GM21717 (cell line): Measurements from ENCODE around the gene HOXA5.

Source experiments
- ATAC-seq: cut with Tn5 transposase; IDR thresholded peaks from one replicate; pipeline ENCODE4 v1.9.1; 2021; ENCODE audit warnings: mild to moderate bottlenecking, moderate library complexity; ENCODE audit not compliant: unreplicated experiment

Gene HOXA5

GRCh38 chr7:27122077-27122910 lies 21.2 kb downstream of the HOXA5 start:
- ATAC-seq: no peak

- ATAC-seq: no peak
Measured at GRCh38 chr7:27121684-27122076, 21.8 kb downstream of the HOXA5 start.

GRCh38 chr7:27119412-27119911 lies 24.0 kb downstream of the HOXA5 start:
- ATAC-seq: no peak

DNA sequence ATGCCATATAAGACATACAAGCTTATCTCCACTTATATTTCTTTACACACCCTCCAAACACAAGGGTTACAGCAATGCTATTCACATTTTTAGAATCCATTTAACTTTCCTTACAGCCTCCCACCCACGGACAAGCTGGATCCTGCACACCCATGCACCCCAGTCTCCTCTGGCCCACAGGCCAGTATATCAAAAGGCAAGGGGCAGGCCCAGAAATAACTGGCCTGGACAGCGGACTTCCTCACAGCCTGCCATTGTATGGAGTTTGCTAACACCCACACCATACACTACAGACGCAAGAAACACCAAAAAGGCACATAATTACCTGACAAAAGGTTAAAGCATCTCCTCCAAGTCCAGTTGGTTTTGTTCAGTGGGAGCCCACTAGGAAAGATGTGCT lies 24.9 kb downstream of the HOXA5 start:
- ATAC-seq: no peak

DNA sequence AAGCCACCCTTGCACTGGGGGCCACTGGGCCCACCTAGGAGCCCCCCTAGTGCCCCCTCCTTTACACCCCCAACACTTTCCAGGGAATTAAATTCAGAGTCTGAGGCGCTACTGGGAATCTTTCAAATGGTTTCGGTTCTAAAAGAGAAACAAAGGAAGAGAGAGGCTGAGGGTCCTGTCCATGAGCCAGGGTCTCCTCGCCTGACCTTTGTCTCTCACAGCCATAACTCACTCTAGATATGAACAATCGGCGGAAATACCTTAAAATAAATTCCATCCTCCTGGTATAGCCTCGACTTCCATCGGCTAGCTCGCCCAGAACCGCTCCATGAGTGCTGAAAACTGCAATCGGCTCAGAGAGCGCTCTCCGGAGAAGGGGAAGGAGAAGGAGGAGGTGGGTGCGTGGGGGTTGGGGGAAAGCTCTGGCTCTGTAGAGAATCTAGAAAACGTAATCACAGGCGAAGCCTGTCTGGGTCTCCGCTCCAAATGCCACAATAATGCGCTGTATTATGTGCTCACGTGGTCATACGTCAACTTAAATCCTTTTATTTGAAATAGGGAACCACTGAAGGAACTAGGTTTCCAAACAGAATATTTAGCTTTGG lies 25.5 kb downstream of the HOXA5 start:
- ATAC-seq: no peak

GRCh38 chr7:27116962-27117886 lies 26.3 kb downstream of the HOXA5 start:
- ATAC-seq: no peak

DNA sequence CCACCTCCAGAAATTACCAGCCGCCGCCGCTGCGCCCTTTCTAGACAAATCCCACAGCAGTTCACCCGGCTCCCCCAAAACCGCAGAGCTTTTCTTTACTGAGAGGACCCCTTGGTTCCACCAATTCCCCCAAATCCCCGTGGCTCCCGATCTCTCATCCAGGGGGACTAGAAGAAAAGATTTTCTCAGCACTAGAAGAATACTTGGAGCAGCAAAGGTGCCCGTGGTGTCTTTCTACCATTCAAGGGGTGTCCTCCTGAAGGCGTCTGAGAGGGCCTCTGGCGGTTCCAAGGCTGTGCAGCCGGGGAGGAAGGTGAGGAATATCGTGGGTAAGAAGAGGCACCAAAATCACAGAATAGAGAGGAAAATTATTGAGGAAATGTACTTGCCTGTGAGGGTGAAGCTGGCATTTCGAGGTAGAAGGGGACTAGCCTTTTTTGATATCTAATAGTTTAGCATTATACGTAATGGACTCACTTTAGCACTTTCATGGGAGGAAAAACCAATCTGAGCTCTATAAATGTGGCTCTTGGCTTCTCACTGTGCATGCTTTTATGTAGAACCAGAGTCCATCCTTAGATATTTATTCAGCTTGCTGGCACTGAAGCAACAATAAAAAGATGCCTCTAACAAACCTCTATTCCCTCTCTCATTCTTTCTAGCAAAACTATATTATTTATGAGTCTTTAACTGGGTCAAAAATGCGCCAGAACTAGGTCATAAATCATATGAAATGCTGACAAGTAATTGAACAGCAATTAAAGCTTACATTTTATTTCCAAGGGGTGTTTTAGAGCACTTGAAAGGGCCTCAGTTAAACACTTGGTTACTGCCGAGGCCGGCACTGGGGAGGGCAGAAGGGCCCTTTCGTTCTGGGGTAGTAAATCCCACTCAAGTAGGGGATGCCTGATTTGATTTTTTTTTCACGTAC lies 27.2 kb downstream of the HOXA5 start:
- no peak for ATAC-seq

GRCh38 chr7:27115221-27116026 lies 28.1 kb downstream of the HOXA5 start:
- ATAC-seq: no peak

- no peak for ATAC-seq
Measured at GRCh38 chr7:27114881-27115220, 28.6 kb downstream of the HOXA5 start.

GRCh38 chr7:27113991-27114769 lies 29.3 kb downstream of the HOXA5 start:
- no peak for ATAC-seq

DNA sequence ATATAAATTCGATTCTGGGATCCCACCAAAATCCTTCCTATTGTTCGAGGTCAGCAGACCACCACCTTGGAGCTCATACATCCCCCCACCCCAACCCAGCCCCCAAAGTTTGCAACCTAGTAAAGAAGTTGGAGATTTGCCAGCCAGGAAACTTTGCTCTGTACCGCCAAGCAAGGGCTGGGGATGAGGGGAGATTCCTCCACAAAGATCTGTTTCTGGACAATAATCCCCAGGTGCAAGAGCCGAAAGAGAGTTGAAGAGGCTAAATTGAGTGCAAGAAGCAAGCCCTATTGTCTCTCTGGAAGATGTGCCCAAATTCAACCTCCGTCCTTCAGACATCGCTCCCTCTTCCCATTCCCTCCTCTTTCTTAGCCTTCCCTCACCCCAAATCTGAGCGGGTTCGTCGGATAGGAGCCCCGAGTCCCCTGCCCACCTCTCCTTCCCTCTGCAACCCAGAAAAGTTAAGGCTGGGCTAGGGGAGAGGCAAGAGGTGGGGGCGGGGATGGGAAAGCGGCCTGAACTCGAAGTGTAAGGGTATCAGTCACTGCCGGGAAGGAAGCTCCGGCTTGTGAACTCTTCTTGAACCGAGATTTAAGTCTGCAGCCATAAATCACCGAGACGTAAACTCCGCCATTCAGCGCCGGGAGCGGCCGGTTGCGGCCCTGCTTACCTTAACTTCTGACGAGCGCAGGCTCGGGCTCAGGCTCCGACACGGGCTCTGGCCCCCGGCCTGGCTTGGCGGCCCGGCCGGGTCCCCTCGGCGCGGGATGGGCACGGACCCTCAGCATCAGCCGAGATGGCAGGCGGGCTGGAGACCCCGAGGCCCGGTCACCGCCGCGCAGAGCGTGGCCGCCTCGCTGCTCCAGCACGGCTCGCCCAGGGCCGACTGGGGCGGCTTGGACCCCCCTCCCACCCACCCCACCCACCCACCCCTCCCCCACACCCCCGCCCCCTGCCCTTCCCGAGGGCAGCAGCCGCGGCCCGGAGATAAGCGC lies 30.2 kb downstream of the HOXA5 start:
- ATAC-seq: no peak

- ATAC-seq: no peak
Measured at GRCh38 chr7:27112361-27112760, 31.1 kb downstream of the HOXA5 start.

- ATAC-seq: no peak
Measured at GRCh38 chr7:27111751-27112277, 31.7 kb downstream of the HOXA5 start.

GRCh38 chr7:27111042-27111750 lies 32.3 kb downstream of the HOXA5 start:
- no peak for ATAC-seq

DNA sequence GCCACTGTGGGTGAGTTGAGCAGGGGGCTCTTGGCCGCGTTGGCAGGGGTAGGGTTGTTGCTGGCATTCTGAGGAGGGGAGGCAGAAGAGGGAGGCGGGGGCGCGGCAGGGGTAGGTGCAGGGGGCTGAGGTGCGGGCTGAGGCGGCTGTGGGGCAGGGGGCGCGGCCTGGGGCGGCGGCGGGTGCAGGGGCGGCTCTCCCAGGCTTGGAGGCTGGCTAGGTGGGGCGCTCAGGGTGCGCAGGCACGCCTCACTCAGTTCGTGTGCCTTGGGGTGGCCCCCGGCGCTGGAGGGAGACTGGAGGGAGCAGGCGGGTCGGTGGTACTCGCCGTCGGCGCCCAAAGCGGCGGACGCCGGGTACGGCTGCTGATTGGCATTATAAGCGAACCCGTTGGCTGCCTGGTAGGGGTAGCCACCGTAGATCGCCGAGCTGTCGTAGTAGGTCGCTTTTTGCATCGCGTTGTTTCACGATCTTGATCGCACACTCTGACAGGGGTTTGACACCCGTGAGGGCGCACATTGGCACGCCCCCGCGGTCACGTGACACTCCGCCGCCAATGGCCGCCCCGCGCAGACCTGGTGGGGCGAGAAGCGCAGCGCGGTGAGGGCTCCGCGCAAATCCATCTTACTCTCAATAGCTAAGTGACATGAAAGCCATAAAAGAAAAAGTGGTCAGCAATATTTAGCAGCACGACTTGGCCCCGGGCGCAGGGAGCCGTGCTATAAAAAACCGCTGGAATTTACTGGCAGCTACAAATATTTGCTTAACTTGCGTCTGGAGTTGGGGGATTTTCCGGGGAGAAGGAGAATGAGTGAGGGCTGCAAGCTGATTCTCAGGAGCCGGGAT lies 33.1 kb downstream of the HOXA5 start:
- no peak for ATAC-seq
